NB4 (cell line): ENCODE measurements around the gene TSEN2.

ENCODE experiments used
- DNase-seq: peaks from one replicate; pipeline ENCODE4 v3.0.0; 2010; ENCODE audit warnings: low read depth
- H3K4me3 ChIP-seq: one replicate; pipeline ENCODE4 v1.5.1; 2011; ENCODE audit warnings: mild to moderate bottlenecking, low read depth, low read length, moderate library complexity
- MAX ChIP-seq: IDR thresholded peaks from 2 replicates; pipeline ENCODE4 v1.6.1; 2011; ENCODE audit warnings: low read depth, low read length
- MYC ChIP-seq: IDR thresholded peaks from 2 replicates; pipeline ENCODE4 v1.6.1; 2011; ENCODE audit warnings: low read depth, low read length
- POLR2A ChIP-seq: IDR thresholded peaks from 2 replicates; pipeline ENCODE4 v1.6.1; 2011; ENCODE audit warnings: mild to moderate bottlenecking; ENCODE audit not compliant: insufficient read length; ENCODE audit errors: extremely low read depth
- TF ChIP-seq, protein P1 (sequence below): IDR thresholded peaks from one replicate; pipeline ENCODE4 v1.5.1; 2012; ENCODE audit warnings: low read depth, low read length

The TSEN2 gene

GRCh38 chr3:12513694-12514446, 29.6 kb downstream of the TSEN2 start:
- no peak for TF ChIP-seq MAX
- TF ChIP-seq MYC, result no peak
- no peak for TF ChIP-seq POLR2A
- TF ChIP-seq, protein P1, sequence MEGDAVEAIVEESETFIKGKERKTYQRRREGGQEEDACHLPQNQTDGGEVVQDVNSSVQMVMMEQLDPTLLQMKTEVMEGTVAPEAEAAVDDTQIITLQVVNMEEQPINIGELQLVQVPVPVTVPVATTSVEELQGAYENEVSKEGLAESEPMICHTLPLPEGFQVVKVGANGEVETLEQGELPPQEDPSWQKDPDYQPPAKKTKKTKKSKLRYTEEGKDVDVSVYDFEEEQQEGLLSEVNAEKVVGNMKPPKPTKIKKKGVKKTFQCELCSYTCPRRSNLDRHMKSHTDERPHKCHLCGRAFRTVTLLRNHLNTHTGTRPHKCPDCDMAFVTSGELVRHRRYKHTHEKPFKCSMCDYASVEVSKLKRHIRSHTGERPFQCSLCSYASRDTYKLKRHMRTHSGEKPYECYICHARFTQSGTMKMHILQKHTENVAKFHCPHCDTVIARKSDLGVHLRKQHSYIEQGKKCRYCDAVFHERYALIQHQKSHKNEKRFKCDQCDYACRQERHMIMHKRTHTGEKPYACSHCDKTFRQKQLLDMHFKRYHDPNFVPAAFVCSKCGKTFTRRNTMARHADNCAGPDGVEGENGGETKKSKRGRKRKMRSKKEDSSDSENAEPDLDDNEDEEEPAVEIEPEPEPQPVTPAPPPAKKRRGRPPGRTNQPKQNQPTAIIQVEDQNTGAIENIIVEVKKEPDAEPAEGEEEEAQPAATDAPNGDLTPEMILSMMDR, result no peak
- no peak for DNase-seq
- no peak overlapping the region for H3K4me3 ChIP-seq

GRCh38 chr3:12515631-12516030, 31.4 kb downstream of the TSEN2 start:
- no peak for TF ChIP-seq MYC
- TF ChIP-seq, protein P1, result no peak
- TF ChIP-seq POLR2A, result no peak
- no peak for TF ChIP-seq MAX
- no peak overlapping the region for H3K4me3 ChIP-seq
- no peak for DNase-seq

- H3K4me3 ChIP-seq, result no peak overlapping the region
- TF ChIP-seq MYC, result no peak
- TF ChIP-seq POLR2A, result no peak
- no peak for TF ChIP-seq MAX
- TF ChIP-seq, protein P1, result no peak
- DNase-seq, result no peak
Measured at GRCh38 chr3:12516873-12517272, 32.6 kb downstream of the TSEN2 start.

- DNase-seq, result no peak
- TF ChIP-seq MAX (no peak), MYC (no peak), POLR2A (no peak)
- TF ChIP-seq, protein P1, result no peak
- H3K4me3 ChIP-seq, result no peak overlapping the region
Measured at GRCh38 chr3:12518261-12519028, 34.2 kb downstream of the TSEN2 start.

DNA sequence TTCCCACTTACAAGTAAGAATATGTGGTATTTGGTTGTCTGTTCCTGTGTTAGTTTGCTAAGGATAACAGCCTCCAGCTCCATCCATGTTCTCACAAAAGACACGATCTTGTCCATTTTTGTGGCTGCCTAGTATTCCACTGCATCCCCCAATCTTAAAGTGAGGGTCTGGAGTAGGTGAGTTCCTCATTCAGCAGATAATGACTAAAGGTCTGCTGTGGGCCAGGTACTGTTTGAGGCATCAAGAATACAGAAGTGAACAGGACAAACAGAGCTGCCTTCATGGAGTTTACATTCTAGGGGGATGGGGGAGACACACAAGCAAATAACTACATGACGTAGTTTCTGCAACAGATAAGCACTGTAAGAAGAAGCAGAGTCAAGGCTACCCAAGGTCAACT, 36.7 kb downstream of the TSEN2 start:
- no peak for DNase-seq
- H3K4me3 ChIP-seq, result no peak overlapping the region
- TF ChIP-seq, protein P1, result no peak
- TF ChIP-seq MYC (no peak), MAX (no peak), POLR2A (no peak)
